ENCODE results near the gene CNTN4.

DNA sequence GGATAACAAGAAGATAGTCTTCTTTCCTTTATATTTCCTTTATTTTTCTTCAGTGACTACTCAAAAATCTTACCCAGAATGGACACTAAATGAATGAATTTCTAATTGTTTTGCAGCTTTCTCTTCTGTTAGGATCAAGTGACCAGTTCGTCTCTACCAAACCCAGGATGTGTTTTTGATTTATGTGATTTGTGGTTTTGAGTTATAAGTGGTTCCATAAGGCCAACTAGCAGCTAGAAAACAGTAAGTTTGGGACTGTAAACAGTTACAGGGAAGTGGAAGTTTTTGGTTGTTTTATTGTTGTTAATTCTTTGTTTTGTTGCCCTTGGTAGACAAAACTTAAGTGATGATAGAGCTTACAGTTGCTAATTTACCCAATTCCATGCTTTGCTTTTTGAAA is 555.0 kb downstream of the CNTN4 start:
- TF ChIP-seq CTCF (conservative IDR thresholded peaks at IDR 0.05; ENCODE audit: low read depth, low read length) (no peak), EZH2 (IDR thresholded peaks at IDR 0.05; ENCODE audit: borderline replicate concordance, low read depth, low read length, poor library complexity, severe bottlenecking) (no peak)

All from A673 (cell line).